ENCODE measurements around the gene C2orf81. TPM values are rescaled to one million over a fixed set of nuclear protein-coding genes. Genes with fewer than 3 reads are reported as not detected.
"Not testable (repeated sequence)": the region's sequence is repeated elsewhere in the genome, so short reads cannot be mapped to it uniquely, and the experiment has no call there.

The C2orf81 gene
- 1 to 10 TPM; 4.6 to 9.0 (median 6.4) TPM for polyA plus RNA-seq (ENCODE audit: insufficient read length in 4 of 4)

DNA sequence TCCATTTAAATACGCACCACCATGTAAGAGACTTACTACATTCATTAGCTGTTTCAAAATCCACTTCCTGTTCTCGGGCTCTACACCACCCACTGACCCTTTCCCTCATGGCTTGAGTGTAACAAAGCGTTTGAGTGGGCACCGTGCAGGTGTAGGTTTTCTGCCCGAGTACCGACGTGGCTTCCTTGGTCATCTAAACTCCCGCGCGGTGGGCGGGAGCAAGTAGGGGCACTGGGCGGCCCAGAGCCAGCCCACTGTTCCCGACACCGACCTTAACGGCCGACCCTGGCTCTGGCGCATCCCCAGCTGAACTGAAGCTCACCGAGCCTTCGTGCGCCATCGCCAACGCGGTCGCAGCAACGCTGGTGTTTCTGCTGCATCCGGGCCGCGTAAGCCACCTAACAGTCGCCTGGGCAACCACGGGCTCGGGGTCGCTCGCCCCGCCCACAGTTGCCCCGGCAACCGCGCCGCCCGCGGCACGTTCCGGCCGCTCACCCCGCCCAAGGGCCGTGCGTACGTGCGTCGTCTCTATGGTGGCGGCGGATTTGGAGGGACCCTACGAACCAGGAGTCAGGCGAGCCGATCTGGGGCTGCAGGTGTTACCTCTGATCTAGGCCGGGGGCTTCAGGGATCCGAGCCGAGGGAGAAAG lies at the start of gene C2orf81, which contains the start of gene WDR54:
Gene C2orf81, minus strand, starts transcription at position 399 of the 650 bp plus-strand sequence. Its CDS starts 59 bp downstream, at position 340.
Gene WDR54, plus strand, starts transcription at position 510 of the 650 bp plus-strand sequence. CDS start 424 bp downstream, outside the sequence.
- DNase-seq (ENCODE audit: low read depth in 4 of 4, low spot score in 3 of 4), result peak in 1 of 4 donors; percentile 75

DNA sequence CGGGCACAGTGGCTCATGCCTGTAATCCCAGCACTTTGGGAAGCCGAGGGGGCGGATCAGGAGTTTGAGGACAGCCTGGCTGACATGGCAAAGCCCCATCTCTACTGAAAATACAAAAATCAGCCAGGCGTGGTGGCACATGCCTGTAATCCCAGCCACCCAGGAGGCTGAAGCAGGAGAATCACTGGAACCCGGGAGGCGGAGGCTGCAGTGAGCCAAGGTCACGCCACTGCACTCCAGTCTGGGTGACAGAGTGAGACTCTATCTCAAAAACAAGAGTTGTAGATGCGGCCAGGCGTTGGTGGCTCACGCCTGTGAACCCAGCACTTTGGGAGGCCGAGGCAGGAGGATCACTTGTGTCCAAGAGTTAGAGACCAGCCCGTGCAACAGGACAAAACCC lies 49.3 kb upstream of the C2orf81 start:
- not testable (repeated sequence) for DNase-seq (ENCODE audit: low read depth in 4 of 4, low spot score in 3 of 4)

DNA sequence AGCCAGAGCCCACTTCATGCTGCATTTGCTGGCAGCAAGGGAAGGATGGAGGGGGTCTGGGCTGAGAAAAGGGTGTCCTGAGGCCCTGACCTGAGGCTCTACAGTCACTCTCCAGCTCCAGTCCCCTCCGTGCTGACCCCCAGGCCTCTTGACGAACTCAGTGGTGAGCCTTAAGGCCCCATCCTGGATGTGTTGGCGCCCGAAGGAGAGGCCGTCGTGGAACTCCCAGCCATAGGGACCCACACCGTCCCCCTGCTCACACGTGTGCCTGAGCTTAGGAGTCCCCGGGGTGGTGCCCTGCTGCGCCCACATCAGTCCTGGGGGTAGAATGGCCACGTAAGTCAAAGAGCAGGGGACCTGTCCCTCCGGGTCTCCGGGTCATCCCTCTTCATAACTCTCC lies 43.0 kb upstream of the C2orf81 start:
- DNase-seq (ENCODE audit: low read depth in 4 of 4, low spot score in 3 of 4), result no peak

DNA sequence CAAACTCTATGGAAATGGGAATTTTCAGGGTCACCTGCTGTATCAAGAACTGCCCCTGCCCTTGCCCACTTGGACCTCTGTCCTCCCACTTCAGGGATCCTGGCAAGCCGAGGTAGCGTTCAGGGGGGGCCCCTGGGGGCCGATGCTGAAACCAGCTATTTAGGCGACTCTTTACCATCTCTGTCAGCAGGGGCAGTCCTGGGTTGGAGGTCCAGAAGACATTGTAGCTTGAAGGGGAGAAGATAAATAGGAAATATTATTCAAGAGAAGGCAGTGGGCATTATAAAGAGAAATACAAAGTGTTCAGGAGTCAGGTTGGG lies 41.3 kb upstream of the C2orf81 start:
- DNase-seq (ENCODE audit: low read depth in 4 of 4, low spot score in 3 of 4), result no peak

DNA sequence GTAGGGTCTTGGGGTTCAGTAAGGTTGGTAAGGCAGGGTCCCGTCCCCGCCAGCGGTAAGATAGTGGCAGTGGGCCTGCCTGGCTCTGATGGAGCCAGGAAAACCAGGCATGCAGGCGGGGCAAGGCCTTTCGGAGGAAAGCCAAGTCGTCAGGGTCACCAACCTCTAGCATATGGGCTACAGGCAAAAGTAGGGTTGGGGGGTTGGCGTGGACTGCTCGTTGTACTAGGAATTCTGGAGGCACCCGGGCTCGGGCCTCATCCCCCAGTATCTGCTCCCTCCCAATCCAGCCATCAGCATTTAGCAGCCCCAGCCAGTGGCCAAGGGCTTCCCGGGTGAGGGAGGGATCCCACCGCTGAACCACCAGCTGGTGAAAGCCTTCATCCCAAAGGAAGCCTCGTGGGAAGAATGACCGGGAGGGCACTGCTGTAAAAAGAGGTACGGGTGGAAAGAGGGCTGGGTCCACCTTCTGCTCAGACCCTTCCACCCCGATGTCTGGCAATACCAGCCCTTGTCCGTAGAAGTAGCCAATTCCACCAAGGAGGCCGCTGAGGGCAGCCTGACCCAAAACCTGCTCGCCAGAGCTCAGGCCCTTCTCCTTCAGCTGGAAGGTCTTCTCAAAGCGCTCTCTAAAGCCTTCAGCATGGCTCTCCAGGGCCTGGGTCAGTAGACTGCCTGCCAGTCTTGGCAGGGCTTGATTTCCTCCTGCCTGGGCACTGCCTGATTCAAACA lies 40.8 kb upstream of the C2orf81 start:
- DNase-seq (ENCODE audit: low read depth in 4 of 4, low spot score in 3 of 4), result no peak

DNA sequence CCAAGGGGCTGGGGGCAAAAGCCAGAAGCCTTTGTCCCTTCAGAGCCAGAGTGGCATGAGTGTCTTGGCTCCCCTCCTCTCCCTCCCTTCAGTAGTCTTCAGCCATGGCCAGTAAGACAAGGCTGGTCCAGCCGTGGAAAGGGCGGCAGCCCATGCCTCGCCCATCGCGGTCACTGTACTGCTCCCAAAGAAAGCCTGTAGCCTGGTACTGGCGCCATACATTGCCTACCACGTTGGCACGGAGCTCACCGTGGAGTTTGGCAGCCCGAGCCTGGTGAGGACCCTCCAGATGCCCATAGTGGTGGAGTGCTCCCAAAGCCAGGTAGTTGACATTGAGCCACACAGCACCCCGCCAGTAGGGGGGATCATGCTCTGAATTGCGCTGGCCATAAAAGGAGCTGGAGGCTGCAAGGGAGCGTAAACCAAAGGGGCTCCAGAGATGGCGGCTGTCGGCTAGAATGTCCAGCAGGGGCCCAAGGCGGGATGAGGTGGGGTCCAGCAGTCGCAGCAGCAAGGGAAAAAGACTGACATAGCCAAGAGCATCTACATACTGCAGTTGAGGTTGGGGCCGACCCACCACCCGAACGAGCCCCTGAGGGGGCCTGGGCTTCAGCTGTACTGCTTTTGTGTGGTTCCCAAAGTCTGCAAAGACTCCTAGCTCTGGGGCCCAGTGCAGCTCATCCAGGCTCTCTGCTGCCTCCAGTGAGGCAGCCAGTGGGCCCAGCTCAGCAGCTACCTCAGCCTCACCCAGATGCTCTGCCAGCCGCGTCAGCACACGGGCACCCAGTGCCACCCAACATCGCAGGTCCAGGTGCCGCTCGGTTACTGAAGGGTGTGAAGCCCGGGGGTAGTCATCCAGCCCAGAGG lies 40.0 kb upstream of the C2orf81 start:
- no peak for DNase-seq (ENCODE audit: low read depth in 4 of 4, low spot score in 3 of 4)

DNA sequence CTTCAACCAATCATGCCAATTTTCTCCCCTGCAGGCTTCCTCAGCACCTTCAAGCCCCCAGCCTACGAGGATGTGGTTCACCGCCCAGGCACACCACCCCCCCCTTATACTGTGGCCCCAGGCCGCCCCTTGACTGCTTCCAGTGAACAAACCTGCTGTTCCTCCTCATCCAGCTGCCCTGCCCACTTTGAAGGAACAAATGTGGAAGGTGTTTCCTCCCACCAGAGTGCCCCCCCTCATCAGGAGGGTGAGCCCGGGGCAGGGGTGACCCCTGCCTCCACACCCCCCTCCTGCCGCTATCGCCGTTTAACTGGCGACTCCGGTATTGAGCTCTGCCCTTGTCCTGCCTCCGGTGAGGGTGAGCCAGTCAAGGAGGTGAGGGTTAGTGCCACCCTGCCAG lies 38.8 kb upstream of the C2orf81 start:
- DNase-seq (ENCODE audit: low read depth in 4 of 4, low spot score in 3 of 4), result not testable (repeated sequence)

DNA sequence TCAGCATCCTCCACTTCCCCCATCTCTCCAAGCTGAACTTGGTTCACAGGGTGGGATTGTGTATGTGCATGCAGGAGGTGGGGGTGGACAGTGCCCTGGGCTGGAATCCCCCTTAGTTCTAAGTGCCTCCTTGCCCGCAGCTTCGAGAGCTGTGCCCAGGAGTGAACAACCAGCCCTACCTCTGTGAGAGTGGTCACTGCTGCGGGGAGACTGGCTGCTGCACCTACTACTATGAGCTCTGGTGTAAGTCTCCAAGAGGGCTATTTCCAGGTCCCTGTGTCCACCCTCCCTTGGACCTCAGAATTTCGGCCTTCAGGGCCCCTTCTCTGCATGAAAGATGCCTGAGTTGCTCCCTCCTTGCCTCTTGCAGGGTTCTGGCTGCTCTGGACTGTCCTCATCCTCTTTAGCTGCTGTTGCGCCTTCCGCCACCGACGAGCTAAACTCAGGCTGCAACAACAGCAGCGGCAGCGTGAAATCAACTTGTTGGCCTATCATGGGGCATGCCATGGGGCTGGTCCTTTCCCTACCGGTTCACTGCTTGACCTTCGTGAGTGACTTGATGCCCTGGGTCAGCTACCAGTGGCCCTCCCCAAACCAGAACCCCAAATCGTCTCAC lies 38.2 kb upstream of the C2orf81 start:
- DNase-seq (ENCODE audit: low read depth in 4 of 4, low spot score in 3 of 4), result not testable (repeated sequence)

DNA sequence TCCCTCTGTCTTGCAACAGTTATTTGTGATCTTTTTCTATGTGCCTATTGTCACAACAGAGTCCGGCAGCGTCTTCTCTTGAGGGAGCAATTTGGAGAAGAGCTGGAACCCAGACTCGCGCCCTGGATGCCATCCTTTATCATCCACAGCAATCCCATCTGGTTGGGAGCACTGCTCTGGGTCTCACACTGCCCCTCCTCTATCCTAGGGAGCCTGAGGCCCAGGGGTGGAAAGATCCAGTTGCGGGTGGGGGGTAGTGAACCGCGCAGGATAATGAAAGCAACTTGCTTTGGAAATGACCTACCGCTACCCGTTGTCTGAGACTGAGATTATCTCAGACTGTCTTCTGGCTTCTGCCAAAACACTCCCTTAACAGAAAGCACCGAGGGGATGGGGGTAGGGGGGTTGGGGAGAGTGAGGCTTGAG lies 37.5 kb upstream of the C2orf81 start:
- no peak for DNase-seq (ENCODE audit: low read depth in 4 of 4, low spot score in 3 of 4)

DNA sequence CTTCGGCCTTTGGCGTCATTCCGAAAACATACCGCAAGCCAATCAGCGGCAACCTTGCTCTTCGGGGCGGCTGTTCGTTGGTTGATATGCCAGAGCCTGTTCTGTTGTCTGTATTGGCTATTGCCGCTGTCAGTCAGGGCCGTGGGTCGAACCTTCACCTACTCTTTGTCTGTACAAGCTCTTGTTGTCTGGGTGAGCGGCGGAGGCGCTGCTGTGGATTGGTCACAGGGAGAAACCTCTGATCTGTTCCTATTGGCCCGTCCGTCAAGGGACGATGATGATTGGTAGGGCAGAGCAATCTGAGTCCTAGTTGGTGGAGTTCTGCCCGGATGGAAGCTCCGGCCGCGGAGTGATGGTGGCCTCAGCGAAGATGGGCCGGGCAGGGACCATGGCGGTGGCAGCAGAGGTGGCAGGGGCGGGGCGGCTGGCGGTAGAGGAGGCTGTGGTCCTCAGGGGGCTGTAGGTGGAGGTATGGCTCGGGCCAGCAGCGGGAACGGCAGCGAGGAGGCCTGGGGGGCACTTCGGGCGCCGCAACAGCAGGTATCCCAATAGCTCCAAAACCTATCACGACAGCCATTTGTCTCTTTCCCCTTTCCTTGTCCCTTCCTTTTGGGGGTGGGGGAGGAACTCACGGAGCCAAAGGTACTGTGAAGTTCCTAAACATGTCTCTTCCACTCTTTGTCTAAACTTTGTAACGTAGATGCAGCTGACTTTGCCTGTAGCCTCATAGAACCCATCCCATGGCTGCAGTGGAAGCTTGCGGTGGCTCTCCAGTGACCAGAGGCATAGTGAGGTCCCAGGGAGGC lies 36.9 kb upstream of the C2orf81 start, which contains the start of gene WBP1:
Gene WBP1, plus strand, starts transcription at position 307 of the 806 bp plus-strand sequence. Its CDS starts 165 bp downstream, at position 472.
- peak; percentile 100 for DNase-seq (ENCODE audit: low read depth in 4 of 4, low spot score in 3 of 4)

DNA sequence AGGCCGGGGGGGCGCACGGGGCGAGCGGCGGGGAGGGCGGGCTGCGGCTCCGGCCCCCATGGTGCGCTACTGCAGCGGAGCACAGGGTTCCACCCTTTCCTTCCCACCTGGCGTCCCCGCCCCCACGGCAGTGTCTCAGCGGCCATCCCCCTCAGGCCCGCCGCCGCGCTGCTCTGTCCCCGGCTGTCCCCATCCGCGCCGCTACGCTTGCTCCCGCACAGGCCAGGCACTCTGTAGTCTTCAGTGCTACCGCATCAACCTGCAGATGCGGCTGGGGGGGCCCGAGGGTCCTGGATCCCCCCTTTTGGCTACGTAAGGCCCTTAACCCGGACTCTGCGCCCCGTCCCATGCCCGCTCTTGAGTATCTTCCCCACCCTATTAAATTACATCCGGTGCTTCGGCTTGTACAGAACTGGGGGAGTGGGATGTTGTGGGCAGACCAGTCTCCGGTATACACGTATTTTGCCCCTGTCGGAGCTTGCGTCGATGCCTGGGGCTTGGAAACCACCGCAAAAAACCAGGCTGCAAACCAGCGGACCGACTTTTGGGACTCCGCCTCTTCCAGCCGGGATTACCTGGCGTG lies 36.2 kb upstream of the C2orf81 start:
- peak in 1 of 4 donors; percentile 38 for DNase-seq (ENCODE audit: low read depth in 4 of 4, low spot score in 3 of 4)

DNA sequence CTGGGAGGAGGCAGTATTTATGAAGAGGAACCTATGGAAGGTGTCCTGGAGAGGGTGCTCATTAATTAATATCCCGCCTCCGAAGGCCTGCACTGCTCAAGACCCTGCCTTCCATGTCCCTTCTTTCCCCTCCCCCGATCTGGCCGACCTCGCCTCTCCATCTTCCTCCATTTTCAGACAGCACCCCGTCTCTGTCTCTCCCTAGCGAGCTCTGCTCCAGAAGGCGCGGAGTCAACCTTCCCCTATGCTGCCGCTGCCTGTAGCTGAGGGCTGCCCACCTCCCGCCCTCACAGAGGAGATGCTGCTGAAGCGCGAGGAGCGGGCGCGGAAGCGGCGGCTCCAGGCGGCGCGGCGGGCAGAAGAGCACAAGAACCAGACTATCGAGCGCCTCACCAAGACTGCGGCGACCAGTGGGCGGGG lies 35.7 kb upstream of the C2orf81 start:
- no peak for DNase-seq (ENCODE audit: low read depth in 4 of 4, low spot score in 3 of 4)

DNA sequence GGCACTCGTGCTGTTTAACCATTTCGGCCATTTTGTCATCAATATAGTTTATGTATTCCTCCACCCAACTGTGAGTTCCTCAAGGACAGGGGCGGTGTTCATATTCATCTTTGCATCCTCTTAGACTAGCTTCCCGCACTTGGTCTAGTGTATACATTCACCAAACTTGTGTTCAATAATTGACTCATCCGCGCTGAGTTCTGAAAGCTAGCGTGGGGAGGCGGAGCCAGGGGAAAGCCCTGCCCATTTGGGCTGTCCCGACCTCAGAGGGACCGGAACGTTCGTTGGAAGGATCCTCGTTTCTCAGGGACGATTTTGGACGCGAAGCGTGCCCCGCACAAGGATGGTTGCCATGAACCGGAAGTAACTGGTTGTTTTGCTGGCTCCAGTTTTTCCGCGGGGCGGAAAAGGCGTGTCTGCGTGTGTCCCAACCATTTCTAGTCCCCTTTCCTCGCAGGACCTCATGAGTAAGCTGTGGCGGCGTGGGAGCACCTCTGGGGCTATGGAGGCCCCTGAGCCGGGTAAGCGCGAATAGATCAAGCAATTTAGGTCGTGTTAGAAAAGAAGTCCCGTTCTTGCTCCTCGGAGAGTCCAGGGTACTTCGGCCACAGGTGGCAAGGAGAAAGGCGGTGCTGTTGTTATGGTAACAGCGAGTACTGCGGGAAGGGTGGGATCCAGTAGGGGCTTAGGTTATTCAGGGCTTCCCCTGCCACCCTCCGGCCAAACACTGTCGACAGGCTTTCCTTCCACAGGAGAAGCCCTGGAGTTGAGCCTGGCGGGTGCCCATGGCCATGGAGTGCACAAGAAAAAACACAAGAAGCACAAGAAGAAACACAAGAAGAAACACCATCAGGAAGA lies 33.5 kb upstream of the C2orf81 start, which contains the start of gene INO80B:
Gene INO80B, plus strand, starts transcription at position 434 of the 858 bp plus-strand sequence. Its CDS starts 30 bp downstream, at position 464.
- peak; percentile 96 to 99 (median 98) for DNase-seq (ENCODE audit: low read depth in 4 of 4, low spot score in 3 of 4)

DNA sequence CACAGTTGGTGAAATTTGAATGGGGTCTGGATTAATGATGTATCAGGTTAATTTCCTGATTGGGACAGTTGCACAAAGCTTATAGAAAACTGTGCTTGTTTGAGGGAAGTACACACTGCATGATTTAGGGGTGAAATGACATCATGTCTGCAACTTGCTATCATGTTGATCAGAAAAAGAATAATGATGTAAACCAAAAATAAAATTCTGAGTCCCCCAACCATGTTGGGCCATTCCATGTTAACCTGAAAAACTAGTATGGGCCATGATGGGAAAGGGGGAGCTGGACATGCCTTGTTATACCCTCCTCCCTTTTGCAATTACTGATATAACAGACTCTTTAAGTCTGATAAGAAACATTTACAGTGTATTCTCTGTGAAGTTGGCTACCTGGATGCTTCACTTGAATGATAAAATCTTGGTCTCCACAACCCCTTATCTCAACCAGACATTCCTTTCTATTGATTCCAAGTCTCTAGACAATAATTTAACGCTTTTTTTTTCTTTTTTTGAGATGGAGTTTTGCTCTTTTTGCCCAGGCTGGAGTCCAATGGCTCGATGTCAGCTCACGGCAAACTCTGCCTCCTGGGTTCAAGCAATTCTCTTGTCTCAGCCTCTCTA lies 29.3 kb upstream of the C2orf81 start:
- no peak for DNase-seq (ENCODE audit: low read depth in 4 of 4, low spot score in 3 of 4)

DNA sequence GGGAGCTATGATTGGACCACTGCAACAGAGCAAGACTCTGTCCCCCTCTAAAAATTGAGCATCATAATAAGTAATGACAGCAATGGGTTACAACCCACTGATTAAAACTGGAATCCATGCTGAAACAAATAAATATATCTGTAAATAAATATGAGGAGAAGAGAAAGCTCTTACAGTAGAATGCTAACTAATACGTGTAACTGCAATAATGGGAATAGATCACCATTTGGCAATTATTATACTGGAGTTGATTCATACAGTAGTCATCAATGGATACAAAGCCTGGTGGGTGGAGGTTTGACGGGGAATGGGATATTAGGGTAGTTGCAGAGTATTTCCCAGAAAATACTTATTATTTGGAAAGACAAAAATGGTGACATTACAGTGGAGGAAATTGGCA lies 27.4 kb upstream of the C2orf81 start:
- DNase-seq (ENCODE audit: low read depth in 4 of 4, low spot score in 3 of 4), result no peak

DNA sequence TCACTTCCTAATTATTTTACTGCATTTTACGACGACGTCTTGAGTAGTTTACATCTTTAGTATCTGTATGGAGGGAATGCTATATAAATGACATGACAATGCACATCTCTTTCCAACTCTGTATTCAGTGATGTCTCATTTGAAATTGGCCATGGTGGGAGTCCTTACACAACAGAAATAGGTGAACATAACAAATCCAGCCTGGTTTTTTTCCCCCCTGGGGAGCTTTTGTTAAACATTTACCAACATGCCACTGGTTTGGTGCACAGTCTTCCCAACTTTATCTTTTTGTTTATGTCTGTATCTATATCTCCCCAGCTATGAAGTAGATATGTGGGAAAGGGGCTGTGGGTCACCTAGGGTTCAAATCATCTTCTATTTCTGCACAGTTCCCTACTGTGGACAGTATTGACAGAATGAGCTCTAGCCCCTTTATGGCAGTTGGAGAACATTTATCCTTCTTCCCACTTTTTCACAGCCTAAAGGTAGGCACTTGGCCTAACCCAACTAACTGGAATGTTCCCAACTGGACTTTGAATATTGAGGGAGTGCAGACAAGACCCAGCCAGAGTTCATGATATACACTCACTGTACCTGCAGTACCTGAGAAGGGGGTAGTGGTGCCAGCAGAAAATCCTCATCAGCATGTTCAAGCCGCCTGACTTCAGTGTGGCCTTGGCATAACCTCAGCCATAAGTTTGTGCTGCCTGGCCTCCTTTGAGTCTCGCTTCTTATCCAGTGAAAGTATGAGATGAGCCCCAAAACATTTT lies 26.0 kb upstream of the C2orf81 start:
- no peak for DNase-seq (ENCODE audit: low read depth in 4 of 4, low spot score in 3 of 4)

Data from left renal pelvis (tissue), 4 donors.